Mesendoderm (in vitro differentiated cells): ENCODE measurements around the gene PDE12.

Experiments used
- DNase-seq: peaks from one replicate; pipeline ENCODE4 v3.0.0; 2013
- H2AK5ac ChIP-seq: 2 replicates; pipeline ENCODE4 v1.6.1; 2013; ENCODE audit warnings: low read length, inconsistent platforms
- H2BK120ac ChIP-seq: 2 replicates; pipeline ENCODE4 v1.6.1; 2013; ENCODE audit warnings: low read depth, mild to moderate bottlenecking, low read length, moderate library complexity, mixed read lengths
- H2BK15ac ChIP-seq: replicated peaks from 2 replicates; pipeline ENCODE4 v1.6.1; 2013; ENCODE audit warnings: low read depth, mild to moderate bottlenecking, moderate library complexity
- H2BK5ac ChIP-seq: 2 replicates; pipeline ENCODE4 v1.6.1; 2013; ENCODE audit warnings: low read length, inconsistent platforms
- H3K18ac ChIP-seq: 2 replicates; pipeline ENCODE4 v1.6.1; 2013; ENCODE audit warnings: mild to moderate bottlenecking, low read length, mixed read lengths
- H3K23ac ChIP-seq: one replicate; pipeline ENCODE4 v1.6.1; 2013; ENCODE audit warnings: low read length
- H3K27ac ChIP-seq: 2 replicates; pipeline ENCODE4 v1.5.1; 2013; ENCODE audit warnings: low read depth, mild to moderate bottlenecking, inconsistent platforms, low read length, moderate library complexity
- H3K27me3 ChIP-seq: 2 replicates; pipeline ENCODE4 v1.6.1; 2013; ENCODE audit warnings: low read length, control low read depth, mild to moderate bottlenecking, inconsistent platforms; ENCODE audit not compliant: insufficient read depth, poor library complexity
- H3K36me3 ChIP-seq: 2 replicates; pipeline ENCODE4 v1.6.1; 2013; ENCODE audit warnings: low read length, inconsistent platforms; ENCODE audit not compliant: control insufficient read depth, insufficient read depth
- H3K4ac ChIP-seq: one replicate; pipeline ENCODE4 v1.6.1; 2013; ENCODE audit warnings: low read depth, mild to moderate bottlenecking, low read length, moderate library complexity
- H3K4me1 ChIP-seq: 2 replicates; pipeline ENCODE4 v1.6.1; 2013; ENCODE audit warnings: low read depth, low read length, inconsistent platforms; ENCODE audit not compliant: control insufficient read depth
- H3K4me2 ChIP-seq: 2 replicates; pipeline ENCODE4 v1.6.1; 2013; ENCODE audit warnings: low read length
- H3K4me3 ChIP-seq: 2 replicates; pipeline ENCODE4 v1.5.1; 2013; ENCODE audit warnings: mild to moderate bottlenecking, low read length
- H3K56ac ChIP-seq: one replicate; pipeline ENCODE4 v1.6.1; 2013; ENCODE audit warnings: low read length
- H3K79me1 ChIP-seq: 2 replicates; pipeline ENCODE4 v1.6.1; 2013; ENCODE audit warnings: low read length, inconsistent platforms
- H3K79me2 ChIP-seq: 2 replicates; pipeline ENCODE4 v1.6.1; 2013; ENCODE audit warnings: mild to moderate bottlenecking, low read length; ENCODE audit not compliant: control insufficient read depth, insufficient read depth
- H3K9ac ChIP-seq: 2 replicates; pipeline ENCODE4 v1.6.1; 2013; ENCODE audit warnings: low read length, inconsistent platforms
- H4K5ac ChIP-seq: one replicate; pipeline ENCODE4 v1.6.1; 2013; ENCODE audit warnings: low read length
- H4K8ac ChIP-seq: one replicate; pipeline ENCODE4 v1.6.1; 2013; ENCODE audit warnings: low read depth, mild to moderate bottlenecking, control low read depth, low read length, moderate library complexity
- WGBS: extraction: QIAGEN DNeasy Blood & Tissue Kit; methylation state at CpG from one replicate; pipeline ENCODE4 v1.1.7; 2013; ENCODE audit warnings: low lambda C conversion rate, missing lambda C conversion rate; ENCODE audit not compliant: insufficient coverage; ENCODE audit errors: extremely low coverage; 5-methylcytosine and 5-hydroxymethylcytosine counted together

The PDE12 gene

DNA sequence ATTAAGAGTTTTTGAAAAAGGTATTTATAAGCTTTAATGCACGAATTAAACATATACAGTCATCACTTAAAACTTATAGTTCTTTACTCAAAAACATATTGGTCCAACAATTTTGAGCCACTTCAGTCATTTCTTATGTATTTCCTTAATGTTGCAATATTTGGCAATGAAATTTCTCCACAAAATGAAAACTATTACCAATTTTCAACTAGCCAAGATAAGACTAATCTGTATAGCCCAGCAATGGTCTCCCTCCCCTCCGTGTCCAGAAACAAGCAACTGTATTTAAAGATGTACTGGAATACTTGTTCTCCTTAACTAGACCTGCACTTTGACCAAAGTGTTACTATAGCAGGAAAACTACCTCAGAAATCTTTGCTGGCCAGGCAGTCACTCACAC is 31.8 kb downstream of the PDE12 start:
- no peak overlapping the region for H3K23ac ChIP-seq
- no peak overlapping the region for H4K8ac ChIP-seq
- H3K56ac ChIP-seq: no peak overlapping the region
- H3K79me1 ChIP-seq: peaks cover under 1% of the 10 kb centered on the region
- H3K4me2 ChIP-seq: no peak overlapping the region
- no peak overlapping the region for H3K4me3 ChIP-seq
- no CpG with 5 or more reads among the region's 2 CpGs for WGBS
- H4K5ac ChIP-seq: no peak overlapping the region
- no peak overlapping the region for H2BK5ac ChIP-seq
- H3K27ac ChIP-seq: no peak overlapping the region
- H3K27me3 ChIP-seq: no peaks in the 10 kb centered on the region
- no peak overlapping the region for H3K18ac ChIP-seq
- H2AK5ac ChIP-seq: no peak overlapping the region
- no peak overlapping the region for H2BK15ac ChIP-seq
- no peak overlapping the region for H3K9ac ChIP-seq
- no peaks in the 10 kb centered on the region for H3K36me3 ChIP-seq
- no peak overlapping the region for H2BK120ac ChIP-seq
- no peaks in the 10 kb centered on the region for H3K4me1 ChIP-seq
- no peak for DNase-seq
- H3K4ac ChIP-seq: no peak overlapping the region
- H3K79me2 ChIP-seq: peaks cover 64% of the 10 kb centered on the region

DNA sequence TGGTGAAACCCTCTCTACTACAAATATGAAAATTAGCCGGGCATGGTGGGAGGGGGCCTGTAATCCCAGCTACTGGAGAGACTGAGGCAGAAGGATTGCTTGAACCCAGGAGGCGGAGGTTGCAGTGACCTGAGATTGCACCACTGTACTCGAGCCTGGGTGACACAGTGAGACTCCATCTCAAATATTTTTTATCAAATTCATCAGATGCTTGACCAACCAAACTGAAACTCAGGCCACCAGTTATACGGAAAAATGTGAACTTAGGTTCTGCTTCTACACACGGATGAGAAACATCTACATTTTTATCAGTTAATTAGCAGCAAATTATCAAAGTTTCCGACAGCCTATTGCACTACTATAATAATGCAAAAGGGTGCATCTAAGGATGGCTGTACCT is 36.2 kb downstream of the PDE12 start:
- no peak overlapping the region for H2BK15ac ChIP-seq
- DNase-seq: no peak
- no peak overlapping the region for H3K18ac ChIP-seq
- H3K4ac ChIP-seq: no peak overlapping the region
- H2AK5ac ChIP-seq: no peak overlapping the region
- H3K27me3 ChIP-seq: no peaks in the 10 kb centered on the region
- H3K4me1 ChIP-seq: no peaks in the 10 kb centered on the region
- H2BK120ac ChIP-seq: no peak overlapping the region
- no peak overlapping the region for H4K5ac ChIP-seq
- H3K27ac ChIP-seq: no peak overlapping the region
- H2BK5ac ChIP-seq: no peak overlapping the region
- no peak overlapping the region for H4K8ac ChIP-seq
- WGBS: no CpG with 5 or more reads among the region's 6 CpGs
- H3K4me3 ChIP-seq: no peak overlapping the region
- no peak overlapping the region for H3K9ac ChIP-seq
- no peaks in the 10 kb centered on the region for H3K36me3 ChIP-seq
- no peak overlapping the region for H3K56ac ChIP-seq
- no peaks in the 10 kb centered on the region for H3K79me1 ChIP-seq
- no peak overlapping the region for H3K4me2 ChIP-seq
- no peak overlapping the region for H3K23ac ChIP-seq
- H3K79me2 ChIP-seq: peaks cover 79% of the 10 kb centered on the region

DNA sequence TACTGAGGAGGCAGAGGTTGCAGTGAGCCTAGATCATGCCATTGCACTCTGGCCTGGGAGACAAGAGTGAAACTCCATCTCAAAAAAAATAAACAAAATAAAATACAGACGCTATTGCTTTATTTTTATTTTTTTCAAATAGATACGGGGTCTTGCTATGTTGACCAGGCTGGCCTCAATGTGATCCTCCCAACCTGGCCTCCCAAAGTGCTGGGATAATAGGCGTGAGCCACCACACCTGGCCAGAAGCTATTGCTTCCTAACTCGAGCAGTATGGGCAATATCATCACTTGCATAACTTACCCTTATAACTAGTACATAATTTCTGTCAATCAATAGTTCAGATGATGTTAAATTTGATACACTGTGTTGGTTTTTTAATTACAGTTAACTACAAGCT is 38.1 kb downstream of the PDE12 start:
- H3K4me2 ChIP-seq: no peak overlapping the region
- H3K18ac ChIP-seq: no peak overlapping the region
- H3K79me1 ChIP-seq: no peaks in the 10 kb centered on the region
- H3K4ac ChIP-seq: no peak overlapping the region
- no peak overlapping the region for H2BK15ac ChIP-seq
- H3K27ac ChIP-seq: no peak overlapping the region
- H3K36me3 ChIP-seq: no peaks in the 10 kb centered on the region
- H4K8ac ChIP-seq: no peak overlapping the region
- no peaks in the 10 kb centered on the region for H3K4me1 ChIP-seq
- no peak overlapping the region for H3K56ac ChIP-seq
- no CpG with 5 or more reads among the region's 4 CpGs for WGBS
- no peak overlapping the region for H3K9ac ChIP-seq
- no peak overlapping the region for H2BK5ac ChIP-seq
- no peak overlapping the region for H3K4me3 ChIP-seq
- peaks cover 67% of the 10 kb centered on the region for H3K79me2 ChIP-seq
- no peak overlapping the region for H3K23ac ChIP-seq
- no peaks in the 10 kb centered on the region for H3K27me3 ChIP-seq
- DNase-seq: no peak
- no peak overlapping the region for H2BK120ac ChIP-seq
- H4K5ac ChIP-seq: no peak overlapping the region
- H2AK5ac ChIP-seq: no peak overlapping the region

DNA sequence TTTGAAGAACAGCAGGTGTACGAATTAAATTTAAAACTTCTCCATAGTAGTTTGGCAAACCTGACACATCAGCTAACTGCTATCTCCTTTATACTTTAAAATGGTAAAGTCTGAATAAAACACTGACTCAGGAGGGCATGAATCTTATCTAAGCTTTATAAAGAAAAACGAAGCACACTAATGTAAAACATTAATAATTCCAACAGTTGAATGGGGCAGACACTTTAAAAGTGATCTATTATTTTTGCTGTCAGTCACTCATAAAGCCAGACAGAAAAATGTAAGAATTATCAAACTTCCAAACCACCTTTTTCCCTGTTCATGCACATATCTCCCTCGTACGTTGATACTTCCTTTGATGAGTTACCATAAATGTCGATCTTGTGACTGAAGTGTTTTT is 38.5 kb downstream of the PDE12 start:
- H2BK5ac ChIP-seq: no peak overlapping the region
- H3K27me3 ChIP-seq: no peaks in the 10 kb centered on the region
- H3K4ac ChIP-seq: no peak overlapping the region
- H4K5ac ChIP-seq: no peak overlapping the region
- peaks cover 63% of the 10 kb centered on the region for H3K79me2 ChIP-seq
- no peak overlapping the region for H2BK120ac ChIP-seq
- no peak overlapping the region for H3K9ac ChIP-seq
- no peak overlapping the region for H3K27ac ChIP-seq
- H3K4me3 ChIP-seq: no peak overlapping the region
- no peaks in the 10 kb centered on the region for H3K36me3 ChIP-seq
- no peak overlapping the region for H4K8ac ChIP-seq
- H2BK15ac ChIP-seq: no peak overlapping the region
- no peak overlapping the region for H3K4me2 ChIP-seq
- WGBS: no CpG with 5 or more reads among the region's 5 CpGs
- H3K79me1 ChIP-seq: no peaks in the 10 kb centered on the region
- no peaks in the 10 kb centered on the region for H3K4me1 ChIP-seq
- no peak overlapping the region for H3K56ac ChIP-seq
- no peak for DNase-seq
- H3K23ac ChIP-seq: no peak overlapping the region
- no peak overlapping the region for H2AK5ac ChIP-seq
- H3K18ac ChIP-seq: no peak overlapping the region

- peak overlapping the region; percentile 46 for H3K18ac ChIP-seq
- peak overlapping the region; percentile 96 for H3K56ac ChIP-seq
- H3K79me1 ChIP-seq: no peaks in the 10 kb centered on the region
- H3K4me1 ChIP-seq: no peaks in the 10 kb centered on the region
- peak; percentile 83 for DNase-seq
- H2BK15ac ChIP-seq: no peak overlapping the region
- peak overlapping the region; percentile 98 for H2BK5ac ChIP-seq
- H3K9ac ChIP-seq: peak overlapping the region; percentile 100
- peak overlapping the region; percentile 94 for H3K23ac ChIP-seq
- peak overlapping the region; percentile 56 for H3K4me2 ChIP-seq
- peak overlapping the region; percentile 8 for H3K4ac ChIP-seq
- H3K27me3 ChIP-seq: no peaks in the 10 kb centered on the region
- H3K4me3 ChIP-seq: peak overlapping the region; percentile 99
- peak overlapping the region; percentile 97 for H3K27ac ChIP-seq
- no peak overlapping the region for H2AK5ac ChIP-seq
- no peaks in the 10 kb centered on the region for H3K36me3 ChIP-seq
- H2BK120ac ChIP-seq: no peak overlapping the region
- H3K79me2 ChIP-seq: peaks cover 49% of the 10 kb centered on the region
- H4K8ac ChIP-seq: no peak overlapping the region
- no peak overlapping the region for H4K5ac ChIP-seq
- no CpG with 5 or more reads among the region's 31 CpGs for WGBS
These were observed 40.5 kb downstream of the PDE12 start for GRCh38 chr3:57596495-57597126.
